Neural progenitor cell (in vitro differentiated cells): Measurements from ENCODE around the gene FBP2.

ENCODE experiments used
- EZH2 ChIP-seq: fragments of 200-600 bp; sonication (generic); IDR thresholded peaks from 2 replicates; pipeline ENCODE4 v1.6.1; 2017; ENCODE audit warnings: antibody characterized with exemption, mild to moderate bottlenecking, moderate library complexity
- EZH2phosphoT487 ChIP-seq: fragments of 200-600 bp; sonication (generic); IDR thresholded peaks from 2 replicates; pipeline ENCODE4 v1.6.1; 2017; ENCODE audit warnings: antibody characterized with exemption
- TF ChIP-seq, protein P1 (sequence below): fragments of 200-600 bp; sonication (generic); IDR thresholded peaks from 2 replicates; pipeline ENCODE4 v1.5.1; 2017; ENCODE audit warnings: antibody characterized with exemption, mild to moderate bottlenecking

DNA sequence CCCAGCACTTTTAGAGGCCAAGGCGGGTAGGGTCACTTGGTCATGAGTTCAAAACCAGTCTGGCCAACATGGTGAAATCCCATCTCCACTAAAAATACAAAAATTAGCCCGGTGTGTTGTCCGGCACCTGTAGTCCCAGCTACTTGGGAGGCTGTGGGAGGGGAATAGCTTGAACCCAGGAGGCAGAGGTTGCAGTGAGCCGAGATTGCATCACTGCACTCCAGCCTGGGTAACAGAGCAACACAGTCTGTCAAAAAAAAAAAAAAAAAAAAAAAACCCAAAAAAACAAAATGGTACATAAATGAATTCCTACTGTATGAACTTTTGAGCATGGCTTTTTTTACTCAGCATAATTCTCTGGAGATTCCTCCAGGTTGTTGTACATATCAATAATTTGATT lies 76.4 kb downstream of the FBP2 start:
- TF ChIP-seq, protein P1, sequence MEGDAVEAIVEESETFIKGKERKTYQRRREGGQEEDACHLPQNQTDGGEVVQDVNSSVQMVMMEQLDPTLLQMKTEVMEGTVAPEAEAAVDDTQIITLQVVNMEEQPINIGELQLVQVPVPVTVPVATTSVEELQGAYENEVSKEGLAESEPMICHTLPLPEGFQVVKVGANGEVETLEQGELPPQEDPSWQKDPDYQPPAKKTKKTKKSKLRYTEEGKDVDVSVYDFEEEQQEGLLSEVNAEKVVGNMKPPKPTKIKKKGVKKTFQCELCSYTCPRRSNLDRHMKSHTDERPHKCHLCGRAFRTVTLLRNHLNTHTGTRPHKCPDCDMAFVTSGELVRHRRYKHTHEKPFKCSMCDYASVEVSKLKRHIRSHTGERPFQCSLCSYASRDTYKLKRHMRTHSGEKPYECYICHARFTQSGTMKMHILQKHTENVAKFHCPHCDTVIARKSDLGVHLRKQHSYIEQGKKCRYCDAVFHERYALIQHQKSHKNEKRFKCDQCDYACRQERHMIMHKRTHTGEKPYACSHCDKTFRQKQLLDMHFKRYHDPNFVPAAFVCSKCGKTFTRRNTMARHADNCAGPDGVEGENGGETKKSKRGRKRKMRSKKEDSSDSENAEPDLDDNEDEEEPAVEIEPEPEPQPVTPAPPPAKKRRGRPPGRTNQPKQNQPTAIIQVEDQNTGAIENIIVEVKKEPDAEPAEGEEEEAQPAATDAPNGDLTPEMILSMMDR: no peak
- no peak for TF ChIP-seq EZH2phosphoT487
- TF ChIP-seq EZH2: no peak
